Suprapubic skin (tissue), 4 donors: ENCODE data around the gene IQSEC3.

Experiments
- POLR2A ChIP-seq, 2 donors: fragments of 450-650 bp; IDR thresholded peaks; one replicate each; pipeline ENCODE4 v1.6.1; 2017; ENCODE audit warnings: antibody characterized with exemption in 2 of 2, mild to moderate bottlenecking in 2 of 2, moderate library complexity in 2 of 2
- POLR2AphosphoS5 ChIP-seq, 3 donors: sonication (generic); formaldehyde crosslinking; IDR thresholded peaks; one replicate each; pipeline ENCODE4 v1.6.1; 2017; ENCODE audit warnings: antibody characterized with exemption in 3 of 3
- TF ChIP-seq, protein P1 (sequence below), 2 donors: fragments of 200-600 bp in 1 of 2; fragments of 450-650 bp in 1 of 2; sonication (generic) in 1 of 2; IDR thresholded peaks; one replicate each; pipeline ENCODE4 v1.5.1; 2016 to 2019; ENCODE audit warnings: antibody characterized with exemption in 2 of 2, mild to moderate bottlenecking in 1 of 2, moderate library complexity in 1 of 2

GRCh38 chr12:182381-182892, 115.9 kb downstream of the IQSEC3 start:
- TF ChIP-seq POLR2A (IDR thresholded peaks at IDR 0.05), result no peak
- TF ChIP-seq, protein P1, sequence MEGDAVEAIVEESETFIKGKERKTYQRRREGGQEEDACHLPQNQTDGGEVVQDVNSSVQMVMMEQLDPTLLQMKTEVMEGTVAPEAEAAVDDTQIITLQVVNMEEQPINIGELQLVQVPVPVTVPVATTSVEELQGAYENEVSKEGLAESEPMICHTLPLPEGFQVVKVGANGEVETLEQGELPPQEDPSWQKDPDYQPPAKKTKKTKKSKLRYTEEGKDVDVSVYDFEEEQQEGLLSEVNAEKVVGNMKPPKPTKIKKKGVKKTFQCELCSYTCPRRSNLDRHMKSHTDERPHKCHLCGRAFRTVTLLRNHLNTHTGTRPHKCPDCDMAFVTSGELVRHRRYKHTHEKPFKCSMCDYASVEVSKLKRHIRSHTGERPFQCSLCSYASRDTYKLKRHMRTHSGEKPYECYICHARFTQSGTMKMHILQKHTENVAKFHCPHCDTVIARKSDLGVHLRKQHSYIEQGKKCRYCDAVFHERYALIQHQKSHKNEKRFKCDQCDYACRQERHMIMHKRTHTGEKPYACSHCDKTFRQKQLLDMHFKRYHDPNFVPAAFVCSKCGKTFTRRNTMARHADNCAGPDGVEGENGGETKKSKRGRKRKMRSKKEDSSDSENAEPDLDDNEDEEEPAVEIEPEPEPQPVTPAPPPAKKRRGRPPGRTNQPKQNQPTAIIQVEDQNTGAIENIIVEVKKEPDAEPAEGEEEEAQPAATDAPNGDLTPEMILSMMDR (IDR thresholded peaks at IDR 0.05), result no peak
- TF ChIP-seq POLR2AphosphoS5 (IDR thresholded peaks at IDR 0.05), result no peak
